NCI-H526 treated with DMSO at 0.1 percent for 48 hours (cell line): ENCODE results near the gene PLET1.
"Not testable (repeated sequence)": the region's sequence is repeated elsewhere in the genome, so short reads cannot be mapped to it uniquely, and the experiment has no call there.

Experiments
- DNase-seq: peaks from one replicate; lab custom pipeline; 2025; lab: John Stamatoyannopoulos, UW

The PLET1 gene

DNA sequence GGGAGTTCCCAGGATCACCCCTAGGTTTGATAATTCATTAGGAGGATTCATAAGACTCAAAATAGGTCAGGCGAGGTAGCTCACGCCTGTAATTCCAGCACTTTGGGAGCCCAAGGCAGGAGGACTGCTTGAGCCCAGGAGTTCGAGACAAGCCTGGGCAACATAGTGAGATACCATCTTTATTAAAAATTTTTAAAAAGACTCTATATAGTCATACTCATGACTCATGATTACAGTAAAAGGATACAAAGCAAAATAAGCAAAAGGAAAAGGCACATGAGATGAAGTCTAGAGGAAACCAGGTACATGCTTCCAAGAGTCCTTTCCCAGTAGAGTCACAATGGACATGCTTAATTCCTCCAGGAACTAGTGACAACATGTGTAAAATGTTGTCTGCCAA lies 48.4 kb downstream of the PLET1 start:
- DNase-seq = no peak

DNA sequence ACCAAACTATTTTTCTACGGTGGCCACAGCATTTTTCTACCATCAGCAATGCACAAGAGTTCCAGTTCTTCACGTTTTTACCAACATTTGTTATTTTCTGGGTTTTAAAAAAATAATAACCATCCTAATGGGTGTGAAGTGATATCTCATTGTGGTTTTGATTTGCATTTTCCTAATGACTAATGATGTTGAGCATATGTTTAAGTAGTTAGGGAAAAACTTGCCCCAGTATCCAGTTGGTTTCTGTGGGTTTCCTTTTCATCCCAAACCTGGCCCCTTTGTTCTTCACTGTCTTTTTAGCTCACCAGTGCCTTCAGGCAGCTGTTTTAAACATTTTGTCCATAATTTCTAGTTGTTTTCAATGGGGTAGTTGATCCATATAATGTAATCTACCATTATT lies 49.1 kb downstream of the PLET1 start:
- no peak for DNase-seq

DNA sequence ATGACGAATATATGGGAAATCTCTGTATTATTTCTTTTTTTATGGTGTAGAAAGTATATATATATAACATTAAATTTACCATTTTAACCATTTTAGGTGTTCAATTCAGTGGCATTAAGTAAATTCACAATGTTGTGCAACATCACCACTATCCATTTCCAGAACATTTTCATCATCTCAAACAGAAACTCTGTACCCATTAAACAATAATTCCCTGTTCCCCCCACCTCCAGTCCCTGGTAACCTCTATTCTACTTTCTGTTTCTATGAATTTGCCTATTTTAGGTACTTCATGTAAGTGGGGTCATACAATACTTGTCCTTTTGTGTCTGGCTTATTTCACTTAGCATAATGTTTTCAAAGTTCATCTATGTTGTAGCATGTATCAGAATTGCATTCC lies 49.8 kb downstream of the PLET1 start:
- no peak for DNase-seq

DNA sequence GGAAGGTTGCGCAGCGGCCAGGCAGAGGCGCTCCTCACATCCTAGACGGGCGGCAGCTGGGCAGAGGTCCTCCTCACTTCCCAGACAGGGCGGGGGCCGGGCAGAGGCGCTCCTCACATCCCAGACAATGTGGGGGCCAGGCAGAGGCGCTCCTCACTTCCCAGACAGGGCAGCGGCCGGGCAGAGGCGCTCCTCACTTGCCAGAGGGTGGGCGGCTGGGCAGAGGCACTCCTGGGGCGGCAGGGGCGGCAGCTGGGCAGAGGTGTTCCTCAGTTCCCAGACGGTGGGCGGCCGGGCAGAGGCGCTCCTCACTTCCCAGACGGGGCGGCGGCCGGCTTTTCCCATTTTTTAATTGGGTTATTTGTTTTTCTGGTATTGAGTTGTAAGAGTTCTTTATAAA lies 54.6 kb downstream of the PLET1 start:
- no peak for DNase-seq

DNA sequence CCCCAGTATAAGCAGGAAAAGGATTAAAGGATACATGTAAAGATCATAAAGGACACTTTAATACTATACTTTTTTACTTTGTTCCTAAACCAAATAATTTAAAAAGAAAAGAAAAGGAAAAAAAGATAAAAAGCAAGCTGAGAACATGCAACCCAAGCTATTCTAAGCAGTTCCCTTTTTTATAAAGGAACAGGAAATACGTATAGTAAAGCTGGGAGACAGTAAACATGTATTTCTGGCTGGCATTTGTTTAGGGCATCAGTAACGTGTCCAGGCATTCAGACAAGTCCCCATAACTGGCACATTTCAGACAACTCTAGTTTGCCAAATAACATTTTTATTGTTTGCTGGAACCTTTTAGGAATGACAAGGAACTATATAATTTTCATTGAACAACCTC lies 60.4 kb downstream of the PLET1 start:
- DNase-seq = no peak

DNA sequence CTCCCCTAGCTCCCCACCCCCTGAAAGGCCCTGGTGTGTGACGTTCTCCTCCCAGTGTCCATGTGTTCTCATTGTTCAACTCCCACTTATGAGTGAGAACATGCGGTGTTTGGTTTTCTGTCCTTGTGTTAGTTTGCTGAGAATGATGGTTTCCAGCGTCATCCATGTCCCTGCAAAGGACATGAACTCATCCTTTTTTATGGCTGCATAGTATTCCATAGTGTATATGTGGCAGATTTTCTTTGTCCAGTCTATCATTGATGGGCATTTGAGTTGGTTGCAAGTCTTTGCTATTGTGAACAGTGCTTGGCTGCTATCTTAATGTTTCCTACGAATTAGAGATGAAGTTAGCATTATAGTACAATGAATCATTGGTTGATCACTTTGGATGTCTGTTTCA lies 61.6 kb downstream of the PLET1 start:
- DNase-seq = not testable (repeated sequence)
